ENCODE results near the gene GPR27. TPM values are rescaled to one million over a fixed set of nuclear protein-coding genes. Genes with fewer than 3 reads are reported as not detected.

The GPR27 gene
- total RNA-seq, 6 experiments from 2014 or later, result 0.09 to 0.37 (median 0.12) TPM; not detected in 1

DNA sequence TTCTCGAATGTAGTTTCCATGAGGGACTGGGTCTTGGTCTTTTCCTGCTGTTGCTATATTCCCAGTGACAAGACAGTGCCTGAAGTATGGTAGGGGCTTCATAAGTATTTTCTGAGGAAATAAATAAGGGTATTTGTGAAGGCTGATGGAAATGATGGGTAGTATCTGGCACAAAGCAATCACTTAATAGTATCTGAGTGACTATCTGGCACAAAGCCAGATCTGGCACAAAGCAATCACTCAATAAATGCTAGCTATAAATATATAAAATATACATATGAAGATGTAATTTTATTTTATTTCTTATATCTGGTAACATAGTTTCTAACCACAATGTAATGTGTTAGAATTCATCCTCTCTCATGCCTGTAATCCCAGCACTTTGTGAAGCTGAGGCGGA is 52.0 kb downstream of the GPR27 start:
- Histone ChIP-seq H3K4me1 (no peaks in the 10 kb centered on the region), H3K27me3 (no peaks in the 10 kb centered on the region), H3K36me3 (no peaks in the 10 kb centered on the region), H3K27ac (no peak overlapping the region), H3K9me3 (no peaks in the 10 kb centered on the region), H3K4me3 (no peak overlapping the region)
- no peak for TF ChIP-seq POLR2A (IDR thresholded peaks at IDR 0.05)
- TF ChIP-seq, protein P1, sequence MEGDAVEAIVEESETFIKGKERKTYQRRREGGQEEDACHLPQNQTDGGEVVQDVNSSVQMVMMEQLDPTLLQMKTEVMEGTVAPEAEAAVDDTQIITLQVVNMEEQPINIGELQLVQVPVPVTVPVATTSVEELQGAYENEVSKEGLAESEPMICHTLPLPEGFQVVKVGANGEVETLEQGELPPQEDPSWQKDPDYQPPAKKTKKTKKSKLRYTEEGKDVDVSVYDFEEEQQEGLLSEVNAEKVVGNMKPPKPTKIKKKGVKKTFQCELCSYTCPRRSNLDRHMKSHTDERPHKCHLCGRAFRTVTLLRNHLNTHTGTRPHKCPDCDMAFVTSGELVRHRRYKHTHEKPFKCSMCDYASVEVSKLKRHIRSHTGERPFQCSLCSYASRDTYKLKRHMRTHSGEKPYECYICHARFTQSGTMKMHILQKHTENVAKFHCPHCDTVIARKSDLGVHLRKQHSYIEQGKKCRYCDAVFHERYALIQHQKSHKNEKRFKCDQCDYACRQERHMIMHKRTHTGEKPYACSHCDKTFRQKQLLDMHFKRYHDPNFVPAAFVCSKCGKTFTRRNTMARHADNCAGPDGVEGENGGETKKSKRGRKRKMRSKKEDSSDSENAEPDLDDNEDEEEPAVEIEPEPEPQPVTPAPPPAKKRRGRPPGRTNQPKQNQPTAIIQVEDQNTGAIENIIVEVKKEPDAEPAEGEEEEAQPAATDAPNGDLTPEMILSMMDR (IDR thresholded peaks at IDR 0.05), result no peak
- no peak for DNase-seq
- no peak for ATAC-seq
- 60% methylated on average over 2 of the region's 2 CpGs for WGBS (ENCODE audit: insufficient coverage, low coverage, low lambda C conversion rate, missing lambda C conversion rate)
- intact Hi-C loops (cut with DNase I), result no loop called here

Other genes with a start within 250 kb of the GPR27 start
- 10 to 100 TPM; 26.7 to 47.7 (median 35.2) TPM for gene FOXP1, start 170.1 kb upstream of the GPR27 start, total RNA-seq
- 10 to 100 TPM in 2 of 6 experiments, 1 to 10 TPM in 4; 6.4 to 12.2 (median 8.2) TPM for gene EIF4E3, start 28.5 kb upstream of the GPR27 start, total RNA-seq
- under 1 TPM; 0.31 to 0.78 (median 0.47) TPM for gene PROK2, start 31.3 kb downstream of the GPR27 start, total RNA-seq